Immature natural killer cell (primary cell): ENCODE measurements around the gene SLC8A1. TPM values are rescaled to one million over a fixed set of nuclear protein-coding genes. Genes with fewer than 3 reads are reported as not detected.

Experiments used
- DNase-seq, 3 donors: peaks; one replicate each; pipeline ENCODE4 v3.0.0; 2022; ENCODE audit warnings: mixed read lengths in 1 of 3
- H3K27ac Mint-ChIP-seq, 6 donors: one replicate each; pipeline ENCODE4 v1.8.0; 2020; ENCODE audit warnings: mixed read lengths in 6 of 6, mild to moderate bottlenecking in 5 of 6, inconsistent platforms in 4 of 6, moderate library complexity in 3 of 6
- H3K27me3 Mint-ChIP-seq, 3 donors: one replicate each; pipeline ENCODE4 v1.8.0; 2020 to 2021; ENCODE audit warnings: low read depth in 3 of 3, mild to moderate bottlenecking in 3 of 3, mixed read lengths in 3 of 3, moderate library complexity in 3 of 3, inconsistent platforms in 1 of 3
- H3K36me3 Mint-ChIP-seq, 3 donors: one replicate each; pipeline ENCODE4 v1.8.0; 2020; ENCODE audit warnings: mixed read lengths in 3 of 3, inconsistent platforms in 2 of 3, mild to moderate bottlenecking in 2 of 3
- H3K4me1 Mint-ChIP-seq, 2 donors: one replicate each; pipeline ENCODE4 v1.8.0; 2020; ENCODE audit warnings: inconsistent platforms in 2 of 2, mild to moderate bottlenecking in 2 of 2, mixed read lengths in 2 of 2, moderate library complexity in 1 of 2
- H3K4me3 Mint-ChIP-seq, 5 donors: one replicate each; pipeline ENCODE4 v1.8.0; 2020; ENCODE audit warnings: mild to moderate bottlenecking in 5 of 5, mixed read lengths in 5 of 5, inconsistent platforms in 3 of 5, moderate library complexity in 3 of 5
- H3K9me3 Mint-ChIP-seq, 6 donors: one replicate each; pipeline ENCODE4 v1.8.0; 2020; ENCODE audit warnings: mild to moderate bottlenecking in 6 of 6, mixed read lengths in 6 of 6, inconsistent platforms in 4 of 6, moderate library complexity in 3 of 6
- polyA plus RNA-seq, 3 donors: library from polyadenylated mRNA; unstranded; fragments of 300-500 nt; fragmentation: Illumina TruSeq; gene quantifications; one replicate each; pipeline ENCODE4 v1.2.3, GENCODE V29; 2021

The SLC8A1 gene
- polyA plus RNA-seq, 3 donors from 2014 or later = 0.01 to 0.34 (median 0.11) TPM

- Mint-ChIP-seq H3K4me1 (no peaks in the 10 kb centered on the region), H3K9me3 (peaks cover 0 to 7% (median 0%) of the 10 kb centered on the region in 6 donors), H3K27ac (no peak overlapping the region), H3K4me3 (no peak overlapping the region), H3K36me3 (no peaks in the 10 kb centered on the region), H3K27me3 (peaks cover 0 to 2% (median 0%) of the 10 kb centered on the region in 3 donors)
- DNase-seq = no peak
These were observed 24.5 kb upstream of the SLC8A1 start for GRCh38 chr2:40476436-40476835.

- Mint-ChIP-seq H3K36me3 (no peaks in the 10 kb centered on the region), H3K4me3 (no peak overlapping the region), H3K27me3 (no peaks in the 10 kb centered on the region), H3K9me3 (peaks cover 0 to 4% (median 0%) of the 10 kb centered on the region in 6 donors), H3K27ac (no peak overlapping the region), H3K4me1 (no peaks in the 10 kb centered on the region)
- no peak for DNase-seq
These were observed 22.4 kb upstream of the SLC8A1 start for GRCh38 chr2:40474306-40474705.

GRCh38 chr2:40471866-40472265, 20.0 kb upstream of the SLC8A1 start:
- Mint-ChIP-seq H3K9me3 (peaks cover 0 to 4% (median 0%) of the 10 kb centered on the region in 6 donors), H3K36me3 (no peaks in the 10 kb centered on the region), H3K4me3 (no peak overlapping the region), H3K27me3 (peaks cover 0 to 2% (median 0%) of the 10 kb centered on the region in 3 donors), H3K4me1 (no peaks in the 10 kb centered on the region), H3K27ac (no peak overlapping the region)
- no peak for DNase-seq

- Mint-ChIP-seq H3K9me3 (peaks cover 0 to 4% (median 0%) of the 10 kb centered on the region in 6 donors), H3K36me3 (no peaks in the 10 kb centered on the region), H3K27me3 (peaks cover 0 to 2% (median 0%) of the 10 kb centered on the region in 3 donors), H3K4me1 (no peaks in the 10 kb centered on the region), H3K27ac (no peak overlapping the region), H3K4me3 (no peak overlapping the region)
- no peak for DNase-seq
These were observed 19.2 kb upstream of the SLC8A1 start for GRCh38 chr2:40470822-40471813.

- Mint-ChIP-seq H3K9me3 (peaks cover 0 to 7% (median 0%) of the 10 kb centered on the region in 6 donors), H3K27me3 (peaks cover 2 to 3% (median 2%) of the 10 kb centered on the region in 3 donors), H3K4me3 (no peak overlapping the region), H3K27ac (no peak overlapping the region), H3K4me1 (no peaks in the 10 kb centered on the region), H3K36me3 (no peaks in the 10 kb centered on the region)
- no peak for DNase-seq
These were observed 15.2 kb upstream of the SLC8A1 start for GRCh38 chr2:40466935-40467572.

- Mint-ChIP-seq H3K4me1 (no peaks in the 10 kb centered on the region), H3K27ac (no peak overlapping the region), H3K9me3 (peaks cover 0 to 7% (median 0%) of the 10 kb centered on the region in 6 donors), H3K27me3 (peaks cover 2 to 3% (median 2%) of the 10 kb centered on the region in 3 donors), H3K4me3 (no peak overlapping the region), H3K36me3 (no peaks in the 10 kb centered on the region)
- DNase-seq = no peak
These were observed 14.5 kb upstream of the SLC8A1 start for GRCh38 chr2:40466332-40466906.

GRCh38 chr2:40463112-40463511, 11.2 kb upstream of the SLC8A1 start:
- peaks cover 0 to 5% (median 0%) of the 10 kb centered on the region in 6 donors for H3K9me3 Mint-ChIP-seq

GRCh38 chr2:40458271-40458794, 6.4 kb upstream of the SLC8A1 start:
- peaks cover 0 to 3% (median 0%) of the 10 kb centered on the region in 3 donors for H3K27me3 Mint-ChIP-seq
- H3K4me3 Mint-ChIP-seq = no peak overlapping the region
- DNase-seq = no peak
- H3K27ac Mint-ChIP-seq = no peak overlapping the region
- no peaks in the 10 kb centered on the region for H3K9me3 Mint-ChIP-seq
- H3K4me1 Mint-ChIP-seq = no peaks in the 10 kb centered on the region
- H3K36me3 Mint-ChIP-seq = no peaks in the 10 kb centered on the region

More at GRCh38 chr2:40463112-40463511, 11.2 kb upstream of the SLC8A1 start:
- H3K36me3 Mint-ChIP-seq = no peaks in the 10 kb centered on the region
- no peak overlapping the region for H3K27ac Mint-ChIP-seq
- H3K27me3 Mint-ChIP-seq = peaks cover 0 to 3% (median 2%) of the 10 kb centered on the region in 3 donors
- DNase-seq = no peak
- H3K4me1 Mint-ChIP-seq = no peaks in the 10 kb centered on the region
- no peak overlapping the region for H3K4me3 Mint-ChIP-seq

GRCh38 chr2:40457837-40458236, 5.9 kb upstream of the SLC8A1 start:
- H3K36me3 Mint-ChIP-seq = no peaks in the 10 kb centered on the region
- H3K27ac Mint-ChIP-seq = no peak overlapping the region

GRCh38 chr2:40457366-40457765, 5.5 kb upstream of the SLC8A1 start:
- H3K36me3 Mint-ChIP-seq = no peaks in the 10 kb centered on the region
- peaks cover 0 to 5% (median under 1%) of the 10 kb centered on the region in 6 donors for H3K9me3 Mint-ChIP-seq
- no peak for DNase-seq
- H3K27me3 Mint-ChIP-seq = peaks cover 2 to 3% (median 3%) of the 10 kb centered on the region in 3 donors
- H3K4me3 Mint-ChIP-seq = no peak overlapping the region
- H3K27ac Mint-ChIP-seq = no peak overlapping the region
- peaks cover 2 to 4% of the 10 kb centered on the region in 2 donors for H3K4me1 Mint-ChIP-seq

More at GRCh38 chr2:40457837-40458236, 5.9 kb upstream of the SLC8A1 start:
- no peak overlapping the region for H3K4me3 Mint-ChIP-seq
- no peak for DNase-seq
- no peaks in the 10 kb centered on the region for H3K4me1 Mint-ChIP-seq
- peaks cover 0 to 3% (median 0%) of the 10 kb centered on the region in 3 donors for H3K27me3 Mint-ChIP-seq
- peaks cover 0 to 2% (median 0%) of the 10 kb centered on the region in 6 donors for H3K9me3 Mint-ChIP-seq

GRCh38 chr2:40456926-40457325, 5.0 kb upstream of the SLC8A1 start:
- peaks cover 3 to 8% of the 10 kb centered on the region in 2 donors for H3K4me1 Mint-ChIP-seq
- peaks cover 3% of the 10 kb centered on the region in 3 donors for H3K27me3 Mint-ChIP-seq
- peaks cover 0 to 6% (median 1%) of the 10 kb centered on the region in 6 donors for H3K9me3 Mint-ChIP-seq

GRCh38 chr2:40455661-40456060, 3.8 kb upstream of the SLC8A1 start:
- no peak overlapping the region for H3K27ac Mint-ChIP-seq
- H3K9me3 Mint-ChIP-seq = peaks cover 0 to 6% (median 2%) of the 10 kb centered on the region in 6 donors
- peaks cover 0 to 4% (median 0%) of the 10 kb centered on the region in 3 donors for H3K36me3 Mint-ChIP-seq

More at GRCh38 chr2:40456926-40457325, 5.0 kb upstream of the SLC8A1 start:
- no peak overlapping the region for H3K27ac Mint-ChIP-seq
- H3K36me3 Mint-ChIP-seq = no peaks in the 10 kb centered on the region
- DNase-seq = no peak
- no peak overlapping the region for H3K4me3 Mint-ChIP-seq

GRCh38 chr2:40454321-40454720, 2.4 kb upstream of the SLC8A1 start:
- Mint-ChIP-seq H3K4me1 (peaks cover 7 to 23% of the 10 kb centered on the region in 2 donors), H3K27me3 (peaks cover 5 to 7% (median 7%) of the 10 kb centered on the region in 3 donors), H3K4me3 (no peak overlapping the region), H3K9me3 (peaks cover 0 to 6% (median 5%) of the 10 kb centered on the region in 6 donors), H3K36me3 (peaks cover 0 to 4% (median 0%) of the 10 kb centered on the region in 3 donors), H3K27ac (no peak overlapping the region)
- DNase-seq = no peak

More at GRCh38 chr2:40455661-40456060, 3.8 kb upstream of the SLC8A1 start:
- DNase-seq = no peak
- peaks cover 7 to 18% of the 10 kb centered on the region in 2 donors for H3K4me1 Mint-ChIP-seq
- H3K4me3 Mint-ChIP-seq = no peak overlapping the region
- H3K27me3 Mint-ChIP-seq = peaks cover 3 to 7% (median 7%) of the 10 kb centered on the region in 3 donors
